Measurements from ENCODE around the gene PTPN22. TPM values are rescaled to one million over a fixed set of nuclear protein-coding genes. Genes with fewer than 3 reads are reported as not detected.

PTPN22 gene
- total RNA-seq, 2 donors from 2014 or later, result 0.55 to 1.1 TPM

DNA sequence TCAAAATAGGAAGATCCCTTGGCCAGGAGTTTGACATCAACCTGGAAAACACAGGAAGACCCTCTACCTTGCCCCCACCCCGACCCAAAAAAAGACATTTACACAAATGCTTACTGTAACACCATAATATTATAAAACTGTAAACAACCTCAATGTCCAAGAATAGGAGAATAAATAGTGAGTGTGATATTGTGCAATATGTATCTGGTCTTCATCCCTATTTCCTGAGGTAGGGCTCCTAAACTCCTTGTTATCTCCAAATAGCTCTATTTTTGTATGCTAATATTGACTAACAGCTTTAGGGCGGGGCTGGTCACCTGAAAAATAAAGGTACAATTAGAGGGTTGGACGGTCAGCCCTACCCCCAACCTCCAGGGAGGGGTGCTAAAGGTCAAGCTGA, 82.7 kb downstream of the PTPN22 start:
- DNase-seq (ENCODE audit: low spot score), result no peak
- TF ChIP-seq, protein P1, sequence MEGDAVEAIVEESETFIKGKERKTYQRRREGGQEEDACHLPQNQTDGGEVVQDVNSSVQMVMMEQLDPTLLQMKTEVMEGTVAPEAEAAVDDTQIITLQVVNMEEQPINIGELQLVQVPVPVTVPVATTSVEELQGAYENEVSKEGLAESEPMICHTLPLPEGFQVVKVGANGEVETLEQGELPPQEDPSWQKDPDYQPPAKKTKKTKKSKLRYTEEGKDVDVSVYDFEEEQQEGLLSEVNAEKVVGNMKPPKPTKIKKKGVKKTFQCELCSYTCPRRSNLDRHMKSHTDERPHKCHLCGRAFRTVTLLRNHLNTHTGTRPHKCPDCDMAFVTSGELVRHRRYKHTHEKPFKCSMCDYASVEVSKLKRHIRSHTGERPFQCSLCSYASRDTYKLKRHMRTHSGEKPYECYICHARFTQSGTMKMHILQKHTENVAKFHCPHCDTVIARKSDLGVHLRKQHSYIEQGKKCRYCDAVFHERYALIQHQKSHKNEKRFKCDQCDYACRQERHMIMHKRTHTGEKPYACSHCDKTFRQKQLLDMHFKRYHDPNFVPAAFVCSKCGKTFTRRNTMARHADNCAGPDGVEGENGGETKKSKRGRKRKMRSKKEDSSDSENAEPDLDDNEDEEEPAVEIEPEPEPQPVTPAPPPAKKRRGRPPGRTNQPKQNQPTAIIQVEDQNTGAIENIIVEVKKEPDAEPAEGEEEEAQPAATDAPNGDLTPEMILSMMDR (IDR thresholded peaks at IDR 0.05), result no peak
- TF ChIP-seq POLR2A (IDR thresholded peaks at IDR 0.05), result no peak
- TF ChIP-seq POLR2AphosphoS5 (IDR thresholded peaks at IDR 0.05), result no peak
- Histone ChIP-seq H3K27ac (no peak overlapping the region), H3K9me3 (no peaks in the 10 kb centered on the region), H3K4me1 (replicated peaks) (no peaks in the 10 kb centered on the region), H3K36me3 (no peaks in the 10 kb centered on the region), H3K27me3 (replicated peaks; ENCODE audit: insufficient read depth) (no peaks in the 10 kb centered on the region), H3K4me3 (no peak overlapping the region)
- WGBS, result 73% methylated on average over 3 of the region's 3 CpGs
- intact Hi-C loops (cut with DNase I), result no loop called here

DNA sequence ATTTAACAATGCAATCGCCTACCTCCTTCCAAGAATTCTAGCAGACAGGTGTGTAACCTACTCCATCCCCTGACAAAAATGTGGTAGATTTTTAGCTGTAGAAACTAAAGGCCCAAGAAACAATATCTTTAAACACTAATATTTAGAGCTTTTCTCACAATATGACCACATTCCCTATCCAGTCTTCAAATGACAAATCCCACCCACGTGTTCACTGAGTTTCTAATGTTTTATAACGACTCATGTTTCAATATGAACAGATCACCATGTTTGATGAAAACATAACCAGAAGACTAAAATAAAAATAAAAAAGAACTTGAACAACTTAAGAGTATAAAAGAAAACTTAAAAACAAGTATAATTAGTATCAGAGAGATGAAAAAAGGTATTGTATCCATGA, 83.8 kb downstream of the PTPN22 start:
- intact Hi-C loops (cut with DNase I), result no loop called here

DNA sequence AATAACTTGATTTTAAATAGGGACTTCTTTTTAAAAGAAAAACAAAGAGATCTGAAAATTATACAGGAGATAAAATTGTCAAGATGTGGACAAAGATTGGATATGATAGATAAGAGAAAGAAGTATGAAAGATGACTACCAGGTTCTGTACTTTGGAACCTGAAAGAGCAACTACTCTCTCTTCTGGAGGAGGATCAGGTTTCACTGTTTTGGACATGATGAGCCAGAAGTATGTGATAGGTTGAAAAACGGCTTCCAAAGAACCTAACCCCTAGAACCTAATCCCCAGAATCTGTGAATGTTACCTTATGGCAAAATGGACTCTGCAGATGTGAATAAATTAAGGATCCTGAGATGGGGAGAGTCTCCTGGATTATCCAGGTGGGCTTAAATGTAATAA, 85.4 kb downstream of the PTPN22 start:
- no peak for DNase-seq (ENCODE audit: low spot score)
- Histone ChIP-seq H3K4me1 (replicated peaks) (no peaks in the 10 kb centered on the region), H3K4me3 (no peak overlapping the region), H3K27me3 (replicated peaks; ENCODE audit: insufficient read depth) (no peaks in the 10 kb centered on the region), H3K9me3 (no peaks in the 10 kb centered on the region), H3K27ac (no peak overlapping the region), H3K36me3 (no peaks in the 10 kb centered on the region)
- intact Hi-C loops (cut with DNase I), result no loop called here
- TF ChIP-seq POLR2AphosphoS5 (IDR thresholded peaks at IDR 0.05) (no peak), POLR2A (IDR thresholded peaks at IDR 0.05) (no peak)
- TF ChIP-seq, protein P1 (IDR thresholded peaks at IDR 0.05), result no peak
- 12% methylated on average over 1 of the region's 1 CpG for WGBS

More for the DNA sequence above, 83.8 kb downstream of the PTPN22 start:
- no peak overlapping the region for H3K27ac ChIP-seq
- no peaks in the 10 kb centered on the region for H3K4me1 ChIP-seq (replicated peaks)
- WGBS, result 86% methylated on average over 3 of the region's 3 CpGs
- H3K9me3 ChIP-seq, result no peaks in the 10 kb centered on the region
- no peaks in the 10 kb centered on the region for H3K27me3 ChIP-seq (replicated peaks; ENCODE audit: insufficient read depth)
- TF ChIP-seq POLR2AphosphoS5 (IDR thresholded peaks at IDR 0.05) (no peak), POLR2A (IDR thresholded peaks at IDR 0.05) (no peak)
- TF ChIP-seq, protein P1 (IDR thresholded peaks at IDR 0.05), result no peak
- DNase-seq (ENCODE audit: low spot score), result no peak
- H3K4me3 ChIP-seq, result no peak overlapping the region
- no peaks in the 10 kb centered on the region for H3K36me3 ChIP-seq

DNA sequence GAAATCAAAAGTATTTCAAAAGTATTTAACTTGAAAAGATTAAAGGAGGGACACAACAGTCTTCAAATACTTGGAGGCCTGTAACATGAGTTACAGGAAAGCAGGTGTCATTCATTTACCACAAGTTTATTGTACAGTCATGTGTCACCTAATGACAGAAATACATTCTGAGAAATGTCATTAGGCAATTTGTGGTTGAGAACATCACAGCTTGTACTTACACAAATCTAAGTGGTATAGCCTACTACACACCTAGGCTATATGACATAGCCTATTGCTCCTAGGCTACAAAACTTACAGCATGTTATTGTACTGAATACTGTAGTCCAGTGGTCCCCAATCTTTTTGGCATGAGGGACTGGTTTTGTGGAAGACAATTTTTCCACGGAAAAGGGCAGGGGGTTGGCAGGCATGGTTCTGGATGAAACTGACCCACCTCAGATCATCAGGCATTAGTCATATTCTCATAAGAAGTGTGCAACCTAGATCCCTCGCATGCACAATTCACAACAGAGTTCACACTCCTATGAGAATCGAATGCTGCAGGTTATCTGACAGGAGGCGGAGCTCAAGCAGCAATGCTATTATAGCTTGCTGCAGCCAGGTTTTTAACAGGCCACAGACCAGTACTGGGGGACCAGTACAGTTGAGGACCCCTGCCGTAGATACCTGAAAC, 87.3 kb downstream of the PTPN22 start:
- no peaks in the 10 kb centered on the region for H3K27me3 ChIP-seq (replicated peaks; ENCODE audit: insufficient read depth)
- H3K36me3 ChIP-seq, result no peaks in the 10 kb centered on the region
- TF ChIP-seq, protein P1 (IDR thresholded peaks at IDR 0.05), result no peak
- no peak for TF ChIP-seq POLR2AphosphoS5 (IDR thresholded peaks at IDR 0.05)
- no peak for TF ChIP-seq POLR2A (IDR thresholded peaks at IDR 0.05)
- no peak overlapping the region for H3K4me3 ChIP-seq
- intact Hi-C loops (cut with DNase I), result no loop called here
- no peak overlapping the region for H3K27ac ChIP-seq
- no peaks in the 10 kb centered on the region for H3K9me3 ChIP-seq
- no peaks in the 10 kb centered on the region for H3K4me1 ChIP-seq (replicated peaks)
- no peak for DNase-seq (ENCODE audit: low spot score)
- 83% methylated on average over 5 of the region's 5 CpGs for WGBS
